Hematopoietic multipotent progenitor cell treated with erythropoietin and hydrocortisone succinate and interleukin-3 and kit ligand, for 6 days (in vitro differentiated cells): ENCODE data around the gene AMMECR1.
"Not testable (repeated sequence)": the region's sequence is repeated elsewhere in the genome, so short reads cannot be mapped to it uniquely, and the experiment has no call there.

Experiments used
- DNase-seq: peaks from one replicate; pipeline ENCODE4 v3.0.0-alpha.2; 2015

Gene AMMECR1

GRCh38 chrX:110317820-110318663 is at the start of gene AMMECR1:
Gene AMMECR1 (minus strand): TSS chrX:110318085. CDS start chrX:110318071, 14 bp downstream.
- peak; percentile 89 for DNase-seq

- DNase-seq = peak; percentile 83
Observed at GRCh38 chrX:110363244-110363643, 45.4 kb upstream of the AMMECR1 start.

- DNase-seq = no peak
Observed at GRCh38 chrX:110359273-110359672, 41.4 kb upstream of the AMMECR1 start.

- no peak for DNase-seq
Observed at GRCh38 chrX:110358548-110358947, 40.7 kb upstream of the AMMECR1 start, which contains the start of gene RTL9. Gene RTL9 (plus strand): TSS chrX:110358848. CDS start chrX:110450618, 91,770 bp downstream.

- DNase-seq = no peak
Observed at GRCh38 chrX:110346681-110347080, 28.8 kb upstream of the AMMECR1 start.

- DNase-seq = peak; percentile 60
Observed at GRCh38 chrX:110341189-110342035, 23.5 kb upstream of the AMMECR1 start.

- DNase-seq = peak; percentile 86
Observed at GRCh38 chrX:110338935-110339334, 21.1 kb upstream of the AMMECR1 start.

GRCh38 chrX:110333458-110333857 is 15.6 kb upstream of the AMMECR1 start:
- DNase-seq = not testable (repeated sequence)

GRCh38 chrX:110331444-110332030 is 13.7 kb upstream of the AMMECR1 start:
- no peak for DNase-seq

GRCh38 chrX:110328613-110329012 is 10.7 kb upstream of the AMMECR1 start:
- DNase-seq = not testable (repeated sequence)

GRCh38 chrX:110327336-110327735 is 9.5 kb upstream of the AMMECR1 start:
- peak; percentile 58 for DNase-seq

GRCh38 chrX:110326712-110327111 is 8.8 kb upstream of the AMMECR1 start:
- no peak for DNase-seq

GRCh38 chrX:110322603-110323002 is 4.7 kb upstream of the AMMECR1 start:
- no peak for DNase-seq

- no peak for DNase-seq
Observed at GRCh38 chrX:110321670-110322069, 3.8 kb upstream of the AMMECR1 start.

- peak; percentile 71 for DNase-seq
Observed at GRCh38 chrX:110321081-110321480, 3.2 kb upstream of the AMMECR1 start.

GRCh38 chrX:110320381-110320987 is 2.6 kb upstream of the AMMECR1 start:
- no peak for DNase-seq

- peak; percentile 44 for DNase-seq
Observed at GRCh38 chrX:110318664-110318968, 731 bp upstream of the AMMECR1 start.

GRCh38 chrX:110317061-110317819 is 645 bp downstream of the AMMECR1 start:
- no peak for DNase-seq

GRCh38 chrX:110316351-110317060 is 1.4 kb downstream of the AMMECR1 start:
- no peak for DNase-seq

GRCh38 chrX:110315551-110315950 is 2.3 kb downstream of the AMMECR1 start:
- DNase-seq = peak; percentile 42

GRCh38 chrX:110311437-110312230 is 6.3 kb downstream of the AMMECR1 start:
- DNase-seq = no peak
